Astrocyte (in vitro differentiated cells and primary cell): Measurements from ENCODE around the gene ARHGAP11A.
"Not testable (repeated sequence)": the region's sequence is repeated elsewhere in the genome, so short reads cannot be mapped to it uniquely, and the experiment has no call there.

Experiments
- EZH2 ChIP-seq: IDR thresholded peaks from 2 replicates; pipeline ENCODE4 v1.6.1; 2012; ENCODE audit warnings: mild to moderate bottlenecking, low read length, inconsistent platforms; ENCODE audit not compliant: insufficient read depth
- TF ChIP-seq, protein P1 (sequence below): IDR thresholded peaks from 2 replicates; pipeline ENCODE4 v1.5.1; 2011; ENCODE audit warnings: low read depth, mild to moderate bottlenecking, inconsistent platforms, low read length, moderate library complexity; ENCODE audit not compliant: insufficient read depth

DNA sequence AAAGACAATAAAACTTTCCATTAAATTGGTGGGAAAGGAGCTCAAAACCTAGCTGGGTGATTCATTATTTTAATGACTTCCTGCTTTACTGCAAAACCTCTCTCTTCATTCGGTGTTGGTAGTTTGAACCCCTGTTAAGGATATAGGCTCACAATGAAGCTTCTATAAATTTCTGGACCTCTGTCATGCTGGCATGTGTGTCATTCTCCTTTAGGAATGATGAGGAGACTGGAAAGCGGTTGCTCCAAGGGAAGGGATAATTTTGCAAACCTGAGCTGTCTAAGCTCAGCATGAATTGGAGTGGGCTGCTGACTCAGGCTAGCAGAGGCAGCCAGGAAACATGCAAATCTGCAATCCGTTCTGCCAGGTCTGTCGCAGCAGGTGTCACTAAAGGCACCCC lies 36.8 kb upstream of the ARHGAP11A start:
- TF ChIP-seq, protein P1, sequence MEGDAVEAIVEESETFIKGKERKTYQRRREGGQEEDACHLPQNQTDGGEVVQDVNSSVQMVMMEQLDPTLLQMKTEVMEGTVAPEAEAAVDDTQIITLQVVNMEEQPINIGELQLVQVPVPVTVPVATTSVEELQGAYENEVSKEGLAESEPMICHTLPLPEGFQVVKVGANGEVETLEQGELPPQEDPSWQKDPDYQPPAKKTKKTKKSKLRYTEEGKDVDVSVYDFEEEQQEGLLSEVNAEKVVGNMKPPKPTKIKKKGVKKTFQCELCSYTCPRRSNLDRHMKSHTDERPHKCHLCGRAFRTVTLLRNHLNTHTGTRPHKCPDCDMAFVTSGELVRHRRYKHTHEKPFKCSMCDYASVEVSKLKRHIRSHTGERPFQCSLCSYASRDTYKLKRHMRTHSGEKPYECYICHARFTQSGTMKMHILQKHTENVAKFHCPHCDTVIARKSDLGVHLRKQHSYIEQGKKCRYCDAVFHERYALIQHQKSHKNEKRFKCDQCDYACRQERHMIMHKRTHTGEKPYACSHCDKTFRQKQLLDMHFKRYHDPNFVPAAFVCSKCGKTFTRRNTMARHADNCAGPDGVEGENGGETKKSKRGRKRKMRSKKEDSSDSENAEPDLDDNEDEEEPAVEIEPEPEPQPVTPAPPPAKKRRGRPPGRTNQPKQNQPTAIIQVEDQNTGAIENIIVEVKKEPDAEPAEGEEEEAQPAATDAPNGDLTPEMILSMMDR, result not testable (repeated sequence)
- not testable (repeated sequence) for TF ChIP-seq EZH2
